NT2/D1 (cell line): ENCODE measurements around the gene MED14.

ENCODE experiments used
- DNase-seq: peaks from one replicate; pipeline ENCODE4 v3.0.0-alpha.2; 2011; ENCODE audit warnings: low read depth, low spot score
- H3K27me3 ChIP-seq: 2 replicates; pipeline ENCODE4 v1.6.0; 2011; ENCODE audit warnings: mild to moderate bottlenecking; ENCODE audit not compliant: insufficient read length, insufficient read depth
- H3K36me3 ChIP-seq: 2 replicates; pipeline ENCODE4 v1.6.1; 2011; ENCODE audit warnings: mild to moderate bottlenecking, low read length, mixed read lengths; ENCODE audit not compliant: insufficient read depth, insufficient read length
- H3K4me1 ChIP-seq: 2 replicates; pipeline ENCODE4 v1.5.1; 2011; ENCODE audit not compliant: insufficient read depth, insufficient read length
- H3K4me3 ChIP-seq: 2 replicates; pipeline ENCODE4 v1.5.1; 2011; ENCODE audit warnings: low read depth; ENCODE audit not compliant: insufficient read length
- H3K9ac ChIP-seq: 2 replicates; pipeline ENCODE4 v1.6.0; 2011; ENCODE audit warnings: low read depth; ENCODE audit not compliant: insufficient read length
- H3K9me3 ChIP-seq: 2 replicates; pipeline ENCODE4 v1.5.1; 2011; ENCODE audit warnings: mild to moderate bottlenecking, low read length; ENCODE audit not compliant: insufficient read depth
- SUZ12 ChIP-seq: IDR thresholded peaks from 2 replicates; pipeline ENCODE4 v1.6.1; 2011; ENCODE audit not compliant: insufficient read length, insufficient read depth; ENCODE audit errors: extremely low read depth
- YY1 ChIP-seq: IDR thresholded peaks from 2 replicates; pipeline ENCODE4 v1.6.1; 2011; ENCODE audit not compliant: insufficient read length, insufficient read depth
- ZNF274 ChIP-seq: IDR thresholded peaks from 2 replicates; pipeline ENCODE4 v1.6.1; 2011; ENCODE audit warnings: mild to moderate bottlenecking, low read depth, low read length

The MED14 gene

DNA sequence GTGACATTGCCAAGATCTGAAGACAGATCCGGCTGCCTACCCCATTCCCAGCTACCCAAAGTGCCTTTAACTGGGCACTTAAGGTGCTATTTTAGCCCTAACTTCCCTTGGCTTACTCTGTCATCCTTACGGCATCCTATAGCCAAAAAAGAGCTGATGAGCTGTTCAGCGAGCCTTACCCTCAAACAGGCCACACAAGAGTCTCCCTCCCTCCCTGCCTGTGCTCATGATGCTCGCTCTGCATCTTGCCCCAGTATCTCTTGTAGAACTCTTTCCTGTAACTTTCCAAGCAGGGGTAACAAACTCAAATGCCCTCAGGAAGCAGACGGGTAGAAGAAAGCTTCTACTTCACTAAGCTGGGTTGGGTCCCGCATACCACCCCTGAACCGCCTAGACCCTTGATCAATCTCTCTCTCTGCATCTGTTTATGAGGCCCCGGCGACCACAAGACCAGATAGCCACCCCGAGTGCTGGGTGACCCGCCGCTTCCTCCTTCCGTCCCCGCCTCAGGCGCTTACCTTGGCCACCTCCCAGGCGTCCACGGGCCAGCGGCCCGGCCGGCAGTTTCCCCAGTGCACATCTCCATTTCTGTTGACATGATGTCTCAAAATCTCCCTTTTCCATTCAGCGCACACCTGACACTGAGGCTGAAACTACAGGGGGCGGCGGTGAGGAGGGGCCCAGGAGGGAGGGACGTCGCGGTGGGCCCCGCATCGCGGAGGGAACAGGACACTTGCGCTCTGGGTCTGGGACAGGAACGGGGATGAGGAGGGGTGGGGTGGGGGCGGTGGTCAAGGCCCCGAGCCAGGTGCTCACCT, 88.6 kb downstream of the MED14 start:
- Histone ChIP-seq H3K36me3 (peaks cover 49% of the 10 kb centered on the region), H3K4me3 (peak overlapping the region; percentile 69), H3K9ac (peak overlapping the region; percentile 93), H3K27me3 (no peaks in the 10 kb centered on the region), H3K4me1 (no peaks in the 10 kb centered on the region), H3K9me3 (no peaks in the 10 kb centered on the region)
- peak; percentile 6 for DNase-seq
- TF ChIP-seq ZNF274 (no peak), YY1 (no peak), SUZ12 (no peak)

DNA sequence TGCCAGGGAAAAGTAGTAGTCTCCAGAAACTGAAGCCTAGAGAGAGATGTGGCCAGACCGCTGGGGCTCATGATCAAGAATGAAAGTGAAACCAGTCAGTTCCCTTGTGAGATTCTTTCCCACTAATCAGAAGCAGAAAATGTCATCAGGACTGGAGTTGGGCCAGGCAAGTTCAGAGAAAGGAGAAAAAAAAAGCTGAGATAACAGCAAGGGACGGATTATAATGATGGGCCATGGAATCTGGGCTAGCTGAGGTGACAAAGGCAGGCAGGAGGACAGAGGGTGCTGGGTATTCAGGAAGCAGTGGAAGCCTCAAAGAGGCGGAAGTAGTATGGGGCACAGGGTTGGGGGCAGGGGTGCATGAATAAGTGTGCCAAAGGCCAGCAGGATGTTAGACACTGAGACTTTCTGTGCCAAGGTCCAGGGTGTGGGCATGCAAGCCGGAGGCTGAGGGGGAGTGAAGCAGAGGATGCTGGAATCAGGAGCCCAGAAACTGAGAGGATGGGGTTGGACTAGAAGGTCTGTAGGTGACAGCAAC, 90.5 kb downstream of the MED14 start:
- H3K27me3 ChIP-seq = no peaks in the 10 kb centered on the region
- H3K4me1 ChIP-seq = no peaks in the 10 kb centered on the region
- no peaks in the 10 kb centered on the region for H3K9me3 ChIP-seq
- H3K9ac ChIP-seq = no peak overlapping the region
- no peak overlapping the region for H3K4me3 ChIP-seq
- peaks cover 40% of the 10 kb centered on the region for H3K36me3 ChIP-seq
- DNase-seq = no peak
- TF ChIP-seq SUZ12 = no peak
- TF ChIP-seq YY1 = no peak
- TF ChIP-seq ZNF274 = no peak

DNA sequence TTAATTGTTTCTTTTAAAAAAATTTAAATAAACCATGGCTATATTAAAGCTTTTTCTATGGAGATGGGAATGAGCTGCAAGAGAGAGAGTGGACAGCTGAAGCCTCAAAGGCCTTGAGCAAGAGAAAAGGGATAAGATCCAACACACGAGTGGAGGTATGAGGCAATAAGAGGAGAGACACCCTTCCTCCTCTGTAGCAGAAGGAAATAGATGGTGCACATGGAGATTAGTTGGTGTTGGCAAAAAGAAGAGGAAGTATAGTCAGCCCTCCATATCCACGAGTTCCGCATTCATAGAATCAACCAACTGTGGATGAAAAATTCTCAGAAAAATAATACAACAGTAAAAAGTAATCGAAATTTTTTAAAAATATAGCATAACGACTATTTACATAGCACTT, 91.2 kb downstream of the MED14 start:
- H3K27me3 ChIP-seq = no peaks in the 10 kb centered on the region
- TF ChIP-seq SUZ12 (no peak), YY1 (no peak), ZNF274 (no peak)
- no peaks in the 10 kb centered on the region for H3K9me3 ChIP-seq
- no peak for DNase-seq
- no peak overlapping the region for H3K9ac ChIP-seq
- no peaks in the 10 kb centered on the region for H3K4me1 ChIP-seq
- H3K4me3 ChIP-seq = no peak overlapping the region
- peaks cover 43% of the 10 kb centered on the region for H3K36me3 ChIP-seq

DNA sequence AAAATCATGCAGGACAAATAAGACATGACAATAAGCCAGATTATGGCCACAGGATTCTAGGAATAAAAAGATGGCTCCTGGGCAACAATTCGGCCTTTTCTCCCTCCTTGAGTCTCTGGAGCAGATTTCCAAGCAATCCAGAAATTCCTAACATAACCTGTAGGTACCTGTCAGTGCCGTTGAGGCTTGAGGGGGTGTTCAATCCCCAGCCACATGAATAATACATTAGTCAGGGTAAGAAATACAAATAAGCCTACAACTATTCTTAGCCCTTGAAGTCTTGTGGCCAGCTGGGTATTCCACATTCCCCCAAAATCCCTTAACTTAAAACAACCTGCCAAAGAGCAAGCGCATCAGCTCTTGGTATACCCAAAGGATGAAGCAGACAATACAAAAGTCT, 97.7 kb downstream of the MED14 start:
- Histone ChIP-seq H3K4me3 (no peak overlapping the region), H3K4me1 (no peaks in the 10 kb centered on the region), H3K27me3 (no peaks in the 10 kb centered on the region), H3K9me3 (no peaks in the 10 kb centered on the region), H3K9ac (no peak overlapping the region), H3K36me3 (peaks cover 85% of the 10 kb centered on the region)
- TF ChIP-seq ZNF274 = no peak
- TF ChIP-seq YY1 = no peak
- TF ChIP-seq SUZ12 = no peak
- no peak for DNase-seq

DNA sequence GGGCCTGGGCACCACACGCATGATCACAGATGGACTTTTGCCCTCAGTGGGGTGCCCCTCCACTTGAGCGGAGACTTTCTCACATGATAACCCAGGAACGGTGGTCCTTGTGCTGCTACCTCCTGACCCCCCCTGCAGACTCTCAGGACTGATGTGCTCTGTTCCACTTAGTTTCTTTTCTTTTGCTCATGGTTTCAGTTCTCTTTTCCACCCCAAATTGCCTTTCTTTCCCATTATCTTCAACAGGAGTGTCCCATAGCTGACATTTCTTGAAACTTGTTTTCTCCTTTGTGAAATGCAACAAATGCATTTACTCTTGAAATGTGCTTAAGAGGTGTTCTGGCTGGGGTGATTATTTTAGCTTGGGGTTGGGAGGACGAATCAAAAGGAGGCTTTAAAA, 103.1 kb downstream of the MED14 start:
- Histone ChIP-seq H3K36me3 (peaks cover 88% of the 10 kb centered on the region), H3K4me1 (no peaks in the 10 kb centered on the region), H3K27me3 (no peaks in the 10 kb centered on the region), H3K4me3 (no peak overlapping the region), H3K9me3 (no peaks in the 10 kb centered on the region), H3K9ac (no peak overlapping the region)
- TF ChIP-seq YY1 = no peak
- TF ChIP-seq SUZ12 = no peak
- no peak for TF ChIP-seq ZNF274
- DNase-seq = no peak

DNA sequence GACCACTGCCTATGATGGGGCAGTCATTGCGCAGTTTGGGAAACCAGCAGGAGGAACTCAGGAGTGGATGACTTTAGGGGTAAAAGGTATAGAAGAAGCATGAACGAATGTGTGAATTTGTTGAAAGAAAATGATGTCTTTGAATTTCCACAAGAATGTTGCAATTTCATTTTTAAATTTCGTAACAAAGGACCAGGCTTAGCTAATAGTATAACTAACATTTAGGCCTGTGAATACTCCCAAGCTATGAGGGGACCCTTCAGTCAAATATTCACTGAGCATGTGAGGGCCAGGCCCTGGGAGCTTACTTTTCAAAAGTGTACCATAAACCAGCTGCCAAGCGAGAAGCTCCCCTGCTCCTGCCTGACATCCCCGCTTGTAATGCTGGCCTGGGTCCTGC, 106.8 kb downstream of the MED14 start:
- no peak for DNase-seq
- no peaks in the 10 kb centered on the region for H3K9me3 ChIP-seq
- H3K9ac ChIP-seq = no peak overlapping the region
- H3K4me3 ChIP-seq = no peak overlapping the region
- TF ChIP-seq ZNF274 (no peak), YY1 (no peak), SUZ12 (no peak)
- peaks cover 2% of the 10 kb centered on the region for H3K4me1 ChIP-seq
- H3K27me3 ChIP-seq = no peaks in the 10 kb centered on the region
- H3K36me3 ChIP-seq = peaks cover 51% of the 10 kb centered on the region

DNA sequence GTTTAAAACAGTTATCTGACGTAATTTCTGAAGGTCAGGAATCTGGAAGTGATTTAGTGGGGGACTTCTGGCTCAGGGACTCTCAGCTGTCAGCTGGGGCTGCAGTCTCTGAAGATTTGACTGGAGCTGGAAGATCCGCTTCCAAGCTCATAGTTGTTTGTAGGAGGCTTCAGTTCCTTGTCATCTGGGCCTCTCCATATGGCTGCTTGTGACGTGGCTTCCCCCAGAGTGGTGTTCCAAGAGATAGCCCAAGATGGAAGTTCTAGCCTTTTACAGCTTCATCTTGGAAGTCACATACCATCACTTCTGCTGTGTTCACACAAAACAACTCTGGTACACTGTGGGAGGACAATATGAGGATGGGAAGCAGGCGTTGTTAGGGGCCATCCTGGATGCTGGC, 110.0 kb downstream of the MED14 start:
- Histone ChIP-seq H3K9me3 (no peaks in the 10 kb centered on the region), H3K4me1 (peaks cover 5% of the 10 kb centered on the region), H3K9ac (no peak overlapping the region), H3K36me3 (peaks cover 29% of the 10 kb centered on the region), H3K27me3 (no peaks in the 10 kb centered on the region), H3K4me3 (no peak overlapping the region)
- DNase-seq = no peak
- TF ChIP-seq YY1 (no peak), ZNF274 (no peak), SUZ12 (no peak)
